HG03571 (cell line): Measurements from ENCODE around the gene LYPD1.
A peak's percentile ranks its signal among the peaks of the same experiment; 100 is the strongest.

Source experiments
- ATAC-seq: cut with Tn5 transposase; IDR thresholded peaks from one replicate; pipeline ENCODE4 v1.9.1; 2021; ENCODE audit not compliant: unreplicated experiment

The LYPD1 gene

DNA sequence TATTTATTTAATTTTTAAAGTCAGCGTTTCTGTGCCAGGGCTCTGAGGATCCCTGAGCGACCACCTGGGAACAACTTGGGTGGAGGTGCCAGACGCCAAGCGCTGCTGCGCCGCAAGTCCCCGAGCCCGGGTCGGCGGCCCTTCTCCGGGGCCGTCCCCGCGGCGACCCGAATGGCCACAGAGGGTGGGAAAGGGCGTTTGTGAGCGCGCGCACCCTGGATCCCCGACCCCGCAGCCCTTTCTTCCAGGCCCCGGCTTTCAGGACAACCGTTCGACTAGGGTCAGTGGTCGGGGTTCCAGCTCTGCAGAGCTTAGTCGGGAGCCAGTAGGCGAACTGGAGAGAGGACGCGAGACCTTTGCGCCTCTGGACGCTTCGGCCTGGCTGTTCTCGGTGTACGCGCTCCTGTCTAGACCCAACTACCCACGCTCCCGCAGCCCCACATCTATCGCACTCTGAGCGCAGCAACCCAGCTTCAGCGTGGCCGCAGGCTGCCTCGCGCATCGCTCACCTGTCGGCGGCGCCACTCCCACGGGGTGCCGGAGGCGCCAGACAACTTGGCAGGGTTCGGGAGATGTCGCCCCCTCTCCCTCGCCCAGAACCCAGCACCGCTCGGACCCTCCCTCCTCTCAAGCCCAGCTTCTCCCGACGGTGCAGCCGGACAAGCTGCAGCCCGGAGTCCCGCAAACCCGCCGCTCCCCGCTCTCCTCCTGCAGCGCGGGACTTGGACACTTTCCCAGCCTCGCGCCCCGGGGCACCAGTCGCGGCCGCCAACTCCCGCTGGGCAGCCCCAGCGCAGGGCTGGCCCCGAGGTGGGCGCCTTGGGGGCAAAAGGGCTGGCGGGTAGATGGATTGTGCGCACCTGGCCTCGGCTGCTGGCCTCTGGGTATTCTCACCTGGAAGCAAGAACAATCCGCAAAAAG is 758 bp downstream of the LYPD1 start:
- no peak for ATAC-seq

DNA sequence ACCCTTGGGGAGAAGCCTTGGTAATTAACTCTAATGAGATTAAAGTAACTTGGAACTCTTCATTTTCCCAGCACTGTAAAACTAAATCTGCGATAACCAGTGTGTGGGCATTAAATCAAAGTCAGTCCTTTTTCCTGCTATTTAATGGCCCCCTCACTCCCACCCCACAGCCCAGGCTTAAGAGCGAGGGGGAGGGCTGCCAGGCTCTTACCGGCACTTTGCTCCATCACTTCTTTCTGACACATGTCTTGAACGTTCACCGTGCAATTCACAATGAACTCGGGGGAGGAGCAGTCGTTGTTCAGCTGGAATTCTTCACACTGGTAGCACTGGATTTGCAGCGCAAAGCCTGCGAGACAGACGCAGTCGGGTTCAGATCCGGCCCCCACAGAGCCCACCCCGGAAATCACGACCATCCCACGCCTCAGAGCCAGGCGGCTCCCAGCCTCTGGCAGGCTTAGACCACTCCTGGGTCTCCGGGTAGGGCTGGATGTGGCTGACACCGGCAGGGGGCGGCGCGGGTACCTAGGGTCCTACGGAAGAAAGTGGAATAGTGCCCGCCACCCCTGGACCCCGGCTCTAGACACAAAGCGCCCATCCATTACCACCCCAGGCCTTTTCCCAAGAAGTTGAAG is 1.7 kb downstream of the LYPD1 start:
- ATAC-seq, result no peak

DNA sequence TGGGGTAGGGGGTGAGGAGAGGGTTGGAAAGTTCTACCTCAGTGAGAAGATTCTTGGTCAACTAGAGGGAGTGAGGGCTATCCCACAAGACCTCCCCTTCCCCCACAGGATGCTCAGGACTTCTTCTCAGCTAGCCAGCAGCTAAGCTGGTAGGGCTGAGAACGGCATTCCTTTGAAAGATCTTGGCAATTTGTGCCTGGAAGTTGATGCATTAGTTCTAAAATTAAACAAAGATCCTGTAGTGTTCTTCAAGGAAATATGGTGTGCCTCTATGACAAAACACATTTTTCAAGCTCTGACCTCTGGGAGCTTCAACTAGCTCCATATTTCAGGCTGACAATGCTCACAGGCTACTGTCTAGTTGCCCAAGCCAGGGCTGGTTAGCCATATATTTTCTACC is 2.3 kb downstream of the LYPD1 start:
- no peak for ATAC-seq

DNA sequence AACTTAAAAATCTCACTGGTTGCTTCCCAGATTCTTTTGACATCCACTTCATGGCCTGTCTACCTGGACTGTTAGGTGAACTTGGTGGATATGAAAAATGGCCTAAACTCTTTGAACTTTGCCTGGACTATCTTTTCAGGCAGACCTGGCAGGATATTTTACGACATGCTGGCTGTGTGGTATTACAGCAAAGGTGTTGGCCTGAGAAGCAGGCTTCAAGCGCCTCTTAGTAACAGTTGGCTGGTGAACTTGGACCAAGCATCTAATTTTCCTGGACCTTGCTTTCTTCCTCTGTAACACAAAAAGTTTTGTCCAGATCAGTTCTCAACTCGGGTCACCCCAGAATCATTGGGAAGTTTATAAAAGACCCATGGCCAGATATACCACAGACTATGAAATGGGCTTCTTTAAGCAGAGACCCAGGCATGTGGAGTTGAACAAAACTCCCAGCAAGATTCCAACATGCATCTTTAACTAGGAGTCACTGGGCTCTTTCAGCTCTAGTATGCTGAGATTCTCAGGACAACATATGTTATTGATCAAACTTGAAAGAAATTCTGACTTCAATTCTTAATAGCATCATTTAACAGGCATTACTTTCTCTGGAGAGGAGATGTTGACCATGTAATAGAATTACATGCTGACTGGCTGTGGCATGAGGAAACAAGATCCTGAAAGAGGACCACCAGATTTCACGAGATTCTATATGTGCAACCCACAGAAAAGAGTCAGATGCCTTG is 4.4 kb downstream of the LYPD1 start:
- no peak for ATAC-seq

DNA sequence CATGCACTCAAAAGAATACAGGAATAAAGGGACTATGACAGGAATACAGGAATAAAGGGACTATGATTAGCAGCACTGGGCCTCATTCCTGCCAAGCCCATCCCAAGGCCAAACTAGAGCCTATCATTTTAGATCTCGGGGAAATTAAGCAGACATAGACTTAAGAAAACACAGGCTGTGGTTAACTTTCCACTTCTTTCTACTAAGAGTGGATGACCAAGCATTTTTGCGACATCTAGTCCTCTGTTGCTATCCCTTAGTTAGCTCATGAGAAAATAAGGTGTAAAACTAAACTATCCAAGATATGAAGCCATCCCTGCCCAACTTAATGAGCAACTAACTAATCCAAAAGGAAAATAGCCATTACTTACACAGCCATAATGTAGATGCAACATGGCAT is 5.9 kb downstream of the LYPD1 start:
- ATAC-seq, result no peak

DNA sequence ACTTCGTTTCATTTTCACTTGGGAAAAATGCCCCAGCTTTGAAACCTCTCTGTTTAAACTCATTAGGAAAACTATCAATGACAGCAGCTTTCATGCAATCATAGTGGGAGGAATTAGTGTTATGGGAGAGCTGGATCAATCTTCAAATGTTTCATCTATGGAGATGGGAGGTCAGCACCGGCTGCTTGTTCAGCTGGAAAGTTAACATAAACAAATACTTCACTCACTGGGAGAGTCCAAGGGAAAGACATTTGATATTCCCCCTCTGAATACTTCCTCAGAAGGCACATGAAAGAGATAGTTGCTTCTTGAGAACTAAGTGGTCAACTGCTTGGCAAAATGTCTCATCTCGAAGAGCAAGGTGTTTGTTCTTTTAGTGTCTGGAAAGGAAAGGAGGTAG is 7.3 kb downstream of the LYPD1 start:
- ATAC-seq, result no peak

DNA sequence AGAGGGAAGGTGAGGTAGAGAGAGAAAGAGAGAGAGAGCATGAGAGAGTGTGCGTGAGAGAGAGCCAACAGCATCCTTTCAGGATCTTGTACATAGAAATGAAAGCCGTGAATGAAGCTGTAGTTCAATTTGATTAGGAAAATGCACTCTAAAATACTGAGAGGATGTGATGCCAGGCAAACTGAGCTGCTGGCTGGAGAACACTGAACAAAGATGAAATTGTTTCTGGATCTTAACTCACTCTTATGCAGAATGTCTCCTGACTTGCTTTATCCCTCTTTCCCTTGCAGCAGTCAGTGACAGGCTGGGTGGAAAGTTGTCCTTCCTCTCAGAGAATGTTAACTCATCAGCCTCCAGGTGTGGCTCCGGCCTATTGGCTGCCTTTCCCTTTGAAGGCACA is 10.7 kb downstream of the LYPD1 start:
- ATAC-seq, result no peak

DNA sequence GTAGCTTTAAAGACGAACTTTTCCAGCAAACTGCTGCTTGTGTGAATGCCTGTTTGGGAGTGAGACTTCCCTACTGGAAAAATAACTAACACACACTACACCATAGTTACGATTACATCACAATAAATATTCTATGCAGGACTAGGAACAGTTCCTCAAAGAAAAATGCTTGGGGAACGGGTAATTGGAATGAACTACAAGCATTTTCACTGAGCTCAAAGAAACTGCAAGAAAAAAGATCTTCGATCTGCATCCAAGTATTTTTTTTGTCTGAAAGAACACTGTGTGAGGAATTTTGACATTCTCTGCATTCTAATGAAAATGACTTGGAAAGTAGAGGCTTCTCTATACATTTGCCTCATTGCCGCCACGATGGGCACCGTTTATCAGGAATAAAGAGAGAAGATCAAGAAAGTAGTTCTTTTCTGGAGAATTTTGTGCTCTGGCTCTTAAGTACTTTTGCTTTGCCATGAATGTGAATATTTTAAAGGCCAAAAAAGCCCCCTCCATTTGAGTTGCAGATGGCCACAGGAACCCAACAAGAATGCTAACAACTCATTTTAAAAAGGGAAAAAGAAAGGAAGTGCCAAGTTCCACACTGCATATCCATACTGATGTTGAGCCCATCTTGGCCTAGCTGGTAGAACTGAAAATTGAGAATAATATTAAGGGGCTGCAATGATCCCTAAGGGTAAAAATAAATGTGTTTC is 13.6 kb downstream of the LYPD1 start:
- ATAC-seq, result no peak

DNA sequence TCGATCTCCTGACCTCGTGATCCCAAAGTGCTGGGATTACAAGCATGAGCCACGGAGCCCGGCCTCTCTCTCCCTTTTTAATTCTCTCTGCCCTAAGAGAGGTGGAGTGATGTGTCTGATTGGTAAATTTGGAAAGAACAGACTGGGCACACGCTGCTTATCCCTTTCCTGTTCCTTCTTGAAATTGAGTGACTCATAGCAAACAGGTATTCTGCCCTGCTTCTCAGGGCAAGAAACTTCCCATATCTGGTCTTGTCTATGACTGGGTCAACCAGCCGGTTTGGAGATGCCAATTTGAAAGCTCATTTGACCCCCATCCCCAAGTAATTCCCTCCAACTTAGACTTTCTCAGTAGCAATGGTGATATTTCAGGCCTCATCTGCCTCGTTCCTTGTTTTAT is 15.0 kb downstream of the LYPD1 start:
- ATAC-seq, result no peak

DNA sequence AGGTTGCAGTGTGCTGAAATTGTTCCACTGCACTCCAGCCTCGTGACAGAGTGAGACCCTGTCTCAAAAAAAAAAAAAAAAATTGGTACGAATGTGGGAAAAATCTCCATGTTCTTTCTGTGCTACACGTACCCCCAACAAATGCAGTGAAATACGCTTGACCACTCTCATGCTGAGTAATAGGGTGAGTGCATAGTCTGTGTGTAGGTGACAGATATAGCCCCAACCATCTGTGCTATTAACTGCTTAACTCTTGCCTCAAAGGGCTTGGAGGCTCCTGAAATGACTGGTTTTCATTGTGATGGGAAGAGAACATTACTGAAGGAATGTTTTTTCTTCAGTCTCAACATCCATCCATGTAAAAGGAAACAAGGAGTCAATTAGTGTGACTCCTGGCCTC is 15.7 kb downstream of the LYPD1 start:
- ATAC-seq, result no peak

DNA sequence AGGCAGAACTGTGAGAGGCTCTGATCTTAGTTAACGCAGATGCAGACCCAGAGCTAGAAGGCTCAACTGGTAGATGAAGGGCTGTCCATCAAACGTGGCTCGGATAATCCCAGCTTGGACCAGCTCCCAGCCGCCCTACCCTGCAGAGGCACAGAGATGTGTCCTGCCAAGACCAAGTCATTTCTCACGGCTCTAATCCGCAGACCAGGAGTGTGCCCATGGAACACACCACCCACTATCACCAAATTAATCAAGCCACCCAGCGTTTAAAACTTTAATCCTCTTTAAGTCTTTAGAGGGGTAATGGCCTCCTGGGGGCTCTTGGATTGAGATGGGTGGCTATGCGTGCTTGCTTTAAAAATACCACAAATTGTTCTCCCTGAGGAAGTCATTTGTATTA is 17.5 kb downstream of the LYPD1 start:
- ATAC-seq, result no peak

DNA sequence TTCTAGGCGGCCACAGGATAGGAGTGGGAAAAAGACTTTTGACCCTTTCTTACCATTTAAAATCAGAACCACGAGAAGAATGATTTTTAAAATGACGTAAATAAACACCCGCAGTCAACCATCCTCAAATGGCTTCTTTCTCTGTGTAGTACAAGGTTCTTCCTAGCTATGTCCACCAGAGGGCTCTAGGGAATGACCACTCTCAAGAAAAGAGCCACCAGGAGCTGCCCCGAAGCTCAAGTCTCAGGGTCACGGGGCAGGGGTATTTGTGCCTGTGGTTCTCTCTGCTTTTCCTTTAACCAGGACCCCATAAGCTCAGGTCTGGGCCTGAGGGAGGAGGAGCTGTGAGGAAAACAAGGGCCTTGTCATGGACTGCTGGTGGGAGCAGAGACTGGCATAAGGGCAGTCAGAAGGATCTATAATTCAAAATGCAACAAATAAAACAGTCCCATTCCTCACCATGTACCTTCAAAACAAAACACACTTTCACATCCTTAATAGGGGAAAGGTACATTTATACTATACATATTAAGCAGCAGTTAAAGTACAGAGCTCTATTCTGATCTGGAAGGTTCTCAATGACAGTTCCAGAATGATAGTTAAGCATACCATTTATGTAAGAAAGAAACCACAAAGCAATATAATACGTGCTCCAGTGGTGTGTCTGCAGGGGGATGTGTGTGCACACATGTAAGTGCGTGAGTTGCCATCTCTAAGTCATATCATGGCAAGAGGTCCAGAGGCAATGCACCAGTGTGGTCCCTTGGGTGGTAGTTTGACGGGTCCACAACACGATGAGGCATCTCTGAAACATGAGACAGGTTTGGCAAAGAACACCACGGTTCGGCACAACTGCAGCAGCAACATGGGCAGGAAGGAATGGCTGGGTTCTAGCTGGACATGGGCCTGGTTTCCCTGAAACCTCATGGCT is 18.6 kb downstream of the LYPD1 start:
- ATAC-seq, result no peak

DNA sequence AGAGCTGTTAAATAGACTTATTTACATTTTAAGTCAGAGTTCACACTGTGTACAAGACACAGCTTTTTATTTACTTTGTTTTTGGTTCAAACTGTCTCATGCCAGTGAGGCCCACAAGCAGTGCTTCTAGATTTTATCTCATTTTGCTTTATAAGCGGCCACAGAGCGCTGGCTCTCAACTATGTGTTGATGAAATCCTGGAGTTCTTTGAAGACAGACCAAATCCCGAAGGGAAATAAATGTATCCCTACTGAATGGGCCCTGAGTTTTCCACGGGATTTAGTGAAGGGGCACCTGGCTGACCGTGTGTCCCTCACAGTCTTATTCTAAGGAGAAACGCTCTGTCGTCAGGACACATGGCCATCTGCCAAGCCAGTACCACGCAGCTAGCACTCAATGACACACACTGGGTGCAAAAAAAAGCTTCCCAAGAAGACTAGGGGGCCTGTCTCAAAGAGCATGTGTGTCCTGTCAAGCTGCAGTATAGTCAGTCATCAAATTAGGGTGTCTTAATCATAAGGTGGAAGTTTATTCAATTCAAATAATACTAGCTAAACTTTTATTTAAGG is 23.4 kb downstream of the LYPD1 start:
- ATAC-seq, result no peak

DNA sequence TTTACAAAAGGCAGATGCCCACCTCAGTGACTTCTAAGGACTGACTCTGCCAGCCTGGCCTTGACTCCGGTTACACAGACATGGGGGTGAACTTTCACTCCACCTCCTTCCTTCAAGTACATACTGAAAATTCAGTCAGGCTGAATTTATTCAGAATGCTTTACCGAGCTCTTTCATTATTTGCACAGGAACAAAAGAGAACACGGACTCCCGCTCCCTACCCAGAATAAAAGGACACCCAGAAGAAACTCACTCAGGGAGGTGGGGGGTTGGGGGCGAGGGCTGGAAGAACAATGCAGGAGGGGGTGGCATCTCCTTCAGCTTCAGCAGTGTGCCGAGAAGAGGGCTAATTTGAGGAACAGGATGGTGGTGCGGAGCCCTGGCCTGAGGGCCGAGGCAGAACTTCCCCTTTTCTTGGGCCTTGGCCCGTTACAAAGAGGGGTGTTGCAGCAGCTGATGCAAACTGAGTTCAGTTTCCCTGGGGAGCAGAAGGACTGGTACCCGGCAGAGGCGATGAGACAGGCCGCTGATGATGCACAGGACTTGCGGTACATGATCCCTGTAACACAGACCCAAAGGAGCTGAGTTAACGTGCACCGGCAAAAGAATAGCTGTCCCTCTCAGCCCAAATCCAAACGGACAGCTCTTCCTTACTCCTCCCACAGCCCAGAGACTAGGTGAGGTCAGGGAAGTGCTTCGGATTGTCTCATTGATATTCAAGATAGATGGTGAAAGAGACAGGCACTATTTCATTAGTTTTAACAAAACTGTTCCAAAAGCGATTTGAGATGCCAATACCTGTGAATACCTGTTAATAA is 24.1 kb downstream of the LYPD1 start:
- peak; percentile 52 for ATAC-seq

DNA sequence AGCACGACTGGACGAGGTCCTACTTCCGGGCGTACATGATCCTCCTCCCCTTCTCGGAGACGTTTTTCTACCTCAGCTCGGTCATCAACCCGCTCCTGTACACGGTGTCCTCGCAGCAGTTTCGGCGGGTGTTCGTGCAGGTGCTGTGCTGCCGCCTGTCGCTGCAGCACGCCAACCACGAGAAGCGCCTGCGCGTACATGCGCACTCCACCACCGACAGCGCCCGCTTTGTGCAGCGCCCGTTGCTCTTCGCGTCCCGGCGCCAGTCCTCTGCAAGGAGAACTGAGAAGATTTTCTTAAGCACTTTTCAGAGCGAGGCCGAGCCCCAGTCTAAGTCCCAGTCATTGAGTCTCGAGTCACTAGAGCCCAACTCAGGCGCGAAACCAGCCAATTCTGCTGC is 24.8 kb downstream of the LYPD1 start:
- ATAC-seq, result no peak

DNA sequence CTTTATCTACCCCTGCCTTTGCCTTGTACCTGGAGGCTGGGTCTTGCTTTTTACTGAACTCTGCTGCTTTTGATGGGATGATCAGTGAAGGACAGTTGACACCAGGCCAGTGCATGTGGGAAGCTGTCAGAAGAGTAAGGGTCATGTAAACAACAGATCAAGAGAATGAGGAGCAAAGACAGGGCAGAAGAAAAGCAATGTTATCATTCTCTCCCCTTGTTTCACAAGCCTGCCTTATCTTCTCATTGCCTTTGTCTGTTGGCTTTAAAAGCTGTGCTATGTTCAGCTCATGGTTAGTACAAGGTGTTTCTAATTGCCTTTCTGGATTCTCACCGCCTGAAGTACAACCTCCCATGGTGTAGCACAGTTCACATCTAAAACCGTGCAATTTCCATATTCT is 27.6 kb downstream of the LYPD1 start:
- ATAC-seq, result no peak

DNA sequence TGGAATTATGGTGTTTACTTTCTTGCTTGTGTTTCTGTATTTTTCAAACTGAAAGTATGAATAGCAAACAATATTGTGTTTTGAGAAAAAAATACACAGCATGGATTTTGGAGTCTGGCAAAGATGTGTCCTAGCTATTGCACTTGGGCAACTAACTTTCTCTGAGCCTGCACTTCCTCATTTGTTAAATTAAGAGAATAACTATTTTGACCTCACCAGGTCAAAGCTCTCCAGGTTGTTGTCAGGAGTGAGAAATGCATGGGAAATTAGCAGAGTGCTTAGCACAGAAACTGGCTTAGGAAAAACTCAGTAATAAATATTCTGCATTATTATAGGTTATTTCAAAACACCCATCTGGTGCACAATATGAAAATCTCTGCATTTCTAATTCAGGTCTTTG is 28.2 kb downstream of the LYPD1 start:
- no peak for ATAC-seq

DNA sequence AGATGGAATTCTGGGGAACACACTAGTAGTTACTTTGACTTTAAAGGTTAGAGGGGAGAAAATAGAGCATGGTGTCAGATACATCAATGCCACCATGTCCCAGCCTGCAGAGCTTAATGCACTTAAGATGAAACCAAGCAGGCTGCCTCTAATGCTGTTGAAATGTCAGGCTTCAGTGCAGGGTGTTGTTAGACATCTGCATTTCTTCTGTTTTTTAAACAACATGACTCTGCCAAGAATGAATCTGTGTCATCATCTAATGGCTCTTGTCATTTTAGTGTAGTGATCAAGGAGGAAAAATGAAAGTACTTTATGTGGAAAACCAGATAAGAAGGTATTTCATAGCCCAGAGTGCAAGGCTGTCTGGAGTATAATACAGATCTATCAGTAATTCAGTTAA is 29.9 kb downstream of the LYPD1 start:
- no peak for ATAC-seq
